HepG2 (cell line): Measurements from ENCODE around the gene CSNK2A1. TPM values are rescaled to one million over a fixed set of nuclear protein-coding genes. Genes with fewer than 3 reads are reported as not detected.

Experiments
- ATF4 ChIP-seq, 2 experiments: fragments of 450-650 bp in 1 of 2; sonication (generic) in 1 of 2; formaldehyde crosslinking; IDR thresholded peaks; 2 replicates each; pipeline versions ENCODE4 v1.5.0 to v1.8.0; 2020 to 2022; ENCODE audit warnings: mild to moderate bottlenecking in 1 of 2, missing genetic modification reagents in 1 of 2
- BRD4 ChIP-seq: sonication (generic); formaldehyde crosslinking; IDR thresholded peaks from 2 replicates; pipeline ENCODE4 v1.4.0; 2020; ENCODE audit warnings: missing genetic modification reagents
- CC2D1A ChIP-seq: sonication (generic); formaldehyde crosslinking; IDR thresholded peaks from 2 replicates; pipeline ENCODE4 v1.8.1; 2023; ENCODE audit warnings: mild to moderate bottlenecking, missing genetic modification reagents
- CREB1 ChIP-seq, 2 experiments: fragments of 450-650 bp in 1 of 2; IDR thresholded peaks; 2 replicates each; pipeline ENCODE4 v1.6.1; 2016 to 2017; ENCODE audit warnings: control low read depth in 1 of 2, mild to moderate bottlenecking in 1 of 2, missing compliant biosample characterization in 1 of 2, missing genetic modification characterization in 1 of 2
- DPF2 ChIP-seq: sonication (generic); formaldehyde crosslinking; IDR thresholded peaks from 2 replicates; pipeline ENCODE4 v1.4.0; 2020; ENCODE audit warnings: mild to moderate bottlenecking, low read depth, missing genetic modification reagents, borderline replicate concordance
- ELF3 ChIP-seq: IDR thresholded peaks from 2 replicates; pipeline ENCODE4 v1.6.1; 2016; ENCODE audit warnings: missing genetic modification reagents, missing compliant biosample characterization
- FLYWCH1 ChIP-seq: sonication (generic); formaldehyde crosslinking; IDR thresholded peaks from 2 replicates; pipeline ENCODE4 v1.8.1; 2023; ENCODE audit warnings: mild to moderate bottlenecking, missing genetic modification reagents
- FOXP1 ChIP-seq, 2 experiments: fragments of 450-650 bp in 1 of 2; IDR thresholded peaks; 2 replicates each; pipeline ENCODE4 v1.6.1; 2017 to 2018; ENCODE audit warnings: antibody characterized with exemption in 1 of 2
- GFI1 ChIP-seq: sonication (generic); formaldehyde crosslinking; IDR thresholded peaks from 2 replicates; pipeline ENCODE4 v1.5.0; 2020; ENCODE audit warnings: missing genetic modification reagents, mild to moderate bottlenecking, borderline replicate concordance
- HDAC1 ChIP-seq: sonication (generic); formaldehyde crosslinking; IDR thresholded peaks from 2 replicates; pipeline ENCODE4 v1.5.1; 2020; ENCODE audit warnings: mild to moderate bottlenecking, missing genetic modification reagents
- HDAC6 ChIP-seq: fragments of 200-600 bp; sonication (generic); IDR thresholded peaks from 2 replicates; pipeline ENCODE4 v1.7.0; 2017; ENCODE audit warnings: mild to moderate bottlenecking, antibody characterized with exemption, low read length, low read depth
- HNF1B ChIP-seq: sonication (generic); formaldehyde crosslinking; IDR thresholded peaks from 2 replicates; pipeline ENCODE4 v1.5.1; 2020; ENCODE audit warnings: mild to moderate bottlenecking, moderate library complexity, missing genetic modification reagents
- HNF4A ChIP-seq: sonication (generic); formaldehyde crosslinking; IDR thresholded peaks from 2 replicates; pipeline ENCODE4 v1.4.0; 2020; ENCODE audit warnings: missing genetic modification reagents
- MAF1 ChIP-seq: sonication (generic); formaldehyde crosslinking; IDR thresholded peaks from 2 replicates; pipeline ENCODE4 v1.5.0; 2020; ENCODE audit warnings: missing genetic modification reagents, borderline replicate concordance
- MXD1 ChIP-seq: sonication (generic); formaldehyde crosslinking; IDR thresholded peaks from 2 replicates; pipeline ENCODE4 v1.4.0; 2020; ENCODE audit warnings: mild to moderate bottlenecking, missing genetic modification reagents
- NR2F1 ChIP-seq, 2 experiments: fragments of 450-650 bp in 1 of 2; formaldehyde crosslinking in 1 of 2; IDR thresholded peaks; 2 replicates each; pipeline versions ENCODE4 v1.5.0 to v1.6.1; 2016 to 2020; ENCODE audit warnings: mild to moderate bottlenecking in 1 of 2, missing compliant biosample characterization in 1 of 2, missing genetic modification reagents in 1 of 2, moderate library complexity in 1 of 2
- POLR2A ChIP-seq, 2 experiments: IDR thresholded peaks; 2 replicates each; pipeline ENCODE4 v1.6.1; 2011; ENCODE audit warnings: low read depth in 2 of 2, low read length in 2 of 2, mild to moderate bottlenecking in 1 of 2, moderate library complexity in 1 of 2; ENCODE audit not compliant: insufficient read depth in 1 of 2
- RAD51 ChIP-seq: fragments of 450-650 bp; IDR thresholded peaks from 2 replicates; pipeline ENCODE4 v1.6.1; 2016; ENCODE audit warnings: borderline replicate concordance
- SMC3 ChIP-seq: IDR thresholded peaks from 2 replicates; pipeline ENCODE4 v1.6.1; 2011; ENCODE audit warnings: low read length, improper control_type of control experiment
- TIGD3 ChIP-seq: sonication (generic); formaldehyde crosslinking; IDR thresholded peaks from 2 replicates; pipeline ENCODE4 v1.5.1; 2020; ENCODE audit warnings: mild to moderate bottlenecking, missing genetic modification reagents, borderline replicate concordance
- ZFP62 ChIP-seq: sonication (generic); formaldehyde crosslinking; IDR thresholded peaks from 2 replicates; pipeline ENCODE4 v1.4.0; 2020; ENCODE audit warnings: missing genetic modification reagents
- ZFYVE20 ChIP-seq: sonication (generic); formaldehyde crosslinking; IDR thresholded peaks from 2 replicates; pipeline ENCODE4 v1.8.0; 2023; ENCODE audit warnings: low read depth, mild to moderate bottlenecking, moderate library complexity, missing genetic modification reagents, borderline replicate concordance
- ZNF414 ChIP-seq: sonication (generic); formaldehyde crosslinking; IDR thresholded peaks from 2 replicates; pipeline ENCODE4 v1.5.0; 2020; ENCODE audit warnings: missing genetic modification reagents
- ZNF572 ChIP-seq: sonication (generic); formaldehyde crosslinking; IDR thresholded peaks from 2 replicates; pipeline ENCODE4 v1.5.1; 2020; ENCODE audit warnings: mild to moderate bottlenecking, missing genetic modification reagents
- ZNF670 ChIP-seq: sonication (generic); formaldehyde crosslinking; IDR thresholded peaks from 2 replicates; pipeline ENCODE4 v1.8.0; 2022; ENCODE audit warnings: mild to moderate bottlenecking, missing genetic modification reagents, borderline replicate concordance
- polyA plus RNA-seq, 8 experiments: library from polyadenylated mRNA; depleted of rRNA in 3 of 8; stranded (reverse) in 7 of 8; unstranded in 1 of 8; fragments of >200 nt; fragmentation: Illumina TruSeq in 4 of 8; extraction: Trizol in 4 of 8; gene quantifications; 2 replicates each; pipeline versions ENCODE4 v1.2.1 to v1.2.3, GENCODE V29; 2011 to 2016; ENCODE audit warnings: low read depth in 4 of 8, missing spikeins in 1 of 8, mixed read lengths in 1 of 8; ENCODE audit not compliant: insufficient read depth in 1 of 8
- total RNA-seq, 5 experiments: library from RNA; depleted of rRNA; stranded (reverse); fragments of >200 nt; fragmentation: Illumina TruSeq; extraction: Trizol; gene quantifications; 2 replicates each; pipeline ENCODE4 v1.2.3, GENCODE V29; 2016; ENCODE audit warnings: low read depth in 1 of 5

Gene CSNK2A1
- total and polyA plus RNA-seq, 2 of the 13 experiments (the other 11 are each of a cell fraction or from before 2014, with no cell fraction given) = 153 to 231 TPM

- no peak for TF ChIP-seq ZNF414 (CRISPR knock-in tag)
- no peak for TF ChIP-seq ATF4 (CRISPR knock-in tag; IDR thresholded peaks at IDR 0.05)
- 0 out of 2 replicates have a peak, but pooled peaks have one; percentile 10 for TF ChIP-seq CREB1 (IDR thresholded peaks at IDR 0.05)
- TF ChIP-seq CREB1 (CRISPR knock-in tag; IDR thresholded peaks at IDR 0.05) = no peak
- no peak for TF ChIP-seq ZNF572 (CRISPR knock-in tag)
- no peak for TF ChIP-seq FOXP1 (IDR thresholded peaks at IDR 0.05)
- TF ChIP-seq FOXP1 (CRISPR knock-in tag; IDR thresholded peaks at IDR 0.05) = no peak
- TF ChIP-seq HNF1B (CRISPR knock-in tag) = peak; percentile 77
- no peak for TF ChIP-seq HNF4A (CRISPR knock-in tag)
- no peak for TF ChIP-seq ZNF670 (CRISPR knock-in tag)
- TF ChIP-seq TIGD3 (CRISPR knock-in tag) = 0 out of 2 replicates have a peak, but pooled peaks have one; percentile 21
- no peak for TF ChIP-seq MXD1
- TF ChIP-seq HDAC6 = no peak
- TF ChIP-seq HDAC1 (CRISPR knock-in tag) = no peak
- TF ChIP-seq ELF3 (CRISPR knock-in tag) = peak; percentile 67
- peak; percentile 45; the same call in 1 of the 2 replicates for TF ChIP-seq GFI1 (CRISPR knock-in tag)
- TF ChIP-seq CC2D1A (CRISPR knock-in tag) = no peak
- no peak for TF ChIP-seq NR2F1 (CRISPR knock-in tag; IDR thresholded peaks at IDR 0.05)
- no peak for TF ChIP-seq ZFYVE20 (CRISPR knock-in tag)
- TF ChIP-seq RAD51 = no peak
- TF ChIP-seq POLR2A (IDR thresholded peaks at IDR 0.05; ENCODE audit: insufficient read depth in 1 of 2, low read depth in 2 of 2, low read length in 2 of 2) = no peak
- TF ChIP-seq MAF1 (CRISPR knock-in tag) = no peak; the same call in 1 of the 2 replicates
- no peak for TF ChIP-seq DPF2
- no peak for TF ChIP-seq FLYWCH1 (CRISPR knock-in tag)
- no peak for TF ChIP-seq ZFP62 (CRISPR knock-in tag)
- peak; percentile 100 for TF ChIP-seq SMC3
- TF ChIP-seq BRD4 (CRISPR knock-in tag) = no peak
These were observed 18.0 kb upstream of the CSNK2A1 start (continued) for GRCh38 chr20:561437-562231.
